ENCODE results near the gene CNNM2.

- TF ChIP-seq CTCF (IDR thresholded peaks at IDR 0.05) (no peak), POLR2A (IDR thresholded peaks at IDR 0.05) (no peak)
These were observed 80.4 kb downstream of the CNNM2 start for GRCh38 chr10:102998399-102998907.
